Esophagus (tissue), 2 donors: Measurements from ENCODE around the gene ERO1B. TPM values are rescaled to one million over a fixed set of nuclear protein-coding genes. Genes with fewer than 3 reads are reported as not detected.

Source experiments
- H3K27ac ChIP-seq, 2 donors: one replicate each; pipeline ENCODE4 v1.5.1; 2013; ENCODE audit warnings: low read depth in 2 of 2, mild to moderate bottlenecking in 2 of 2, inconsistent platforms in 1 of 2, low read length in 1 of 2, moderate library complexity in 1 of 2
- H3K27me3 ChIP-seq, 2 donors: one replicate each; pipeline ENCODE4 v1.6.1; 2013; ENCODE audit warnings: low read length in 2 of 2, control low read depth in 1 of 2, mild to moderate bottlenecking in 1 of 2; ENCODE audit not compliant: insufficient read depth in 2 of 2, control insufficient read depth in 1 of 2
- H3K36me3 ChIP-seq, 2 donors: one replicate each; pipeline ENCODE4 v1.6.1; 2013; ENCODE audit warnings: low read length in 1 of 2; ENCODE audit not compliant: control insufficient read depth in 2 of 2, insufficient read depth in 2 of 2
- H3K4me1 ChIP-seq, 2 donors: one replicate each; pipeline ENCODE4 v1.6.1; 2013; ENCODE audit warnings: low read length in 1 of 2; ENCODE audit not compliant: control insufficient read depth in 2 of 2, insufficient read depth in 2 of 2
- H3K4me3 ChIP-seq, 2 donors: one replicate each; pipeline ENCODE4 v1.5.1; 2013; ENCODE audit warnings: low read length in 2 of 2, mild to moderate bottlenecking in 2 of 2, low read depth in 1 of 2, moderate library complexity in 1 of 2
- H3K9me3 ChIP-seq, 2 donors: one replicate each; pipeline ENCODE4 v1.6.1; 2013; ENCODE audit warnings: mild to moderate bottlenecking in 2 of 2, low read depth in 1 of 2, low read length in 1 of 2, moderate library complexity in 1 of 2; ENCODE audit not compliant: control insufficient read depth in 2 of 2, insufficient read depth in 1 of 2
- WGBS, 2 donors: extraction: QIAGEN DNeasy Blood & Tissue Kit; methylation state at CpG; one replicate each; pipeline ENCODE4 v1.1.7; 2013; 5-methylcytosine and 5-hydroxymethylcytosine counted together
- polyA plus RNA-seq, 2 donors: library from polyadenylated mRNA; stranded (reverse); fragments of 200-250 nt; gene quantifications; one replicate each; pipeline ENCODE4 v1.2.3, GENCODE V29; 2013
- donor health status: healthy with polysubstance abuse.
- donor health status: Bipolar disorder and iron deficiency.

The ERO1B gene
- polyA plus RNA-seq, 2 donors: 1.1 to 1.8 TPM

GRCh38 chr1:236284291-236284721 is 2.5 kb upstream of the ERO1B start:
- Histone ChIP-seq H3K36me3 (no peaks in the 10 kb centered on the region), H3K4me3 (no peak overlapping the region), H3K4me1 (peaks cover 4 to 5% of the 10 kb centered on the region in 2 donors), H3K27ac (no peak overlapping the region), H3K27me3 (no peaks in the 10 kb centered on the region), H3K9me3 (no peaks in the 10 kb centered on the region)
- WGBS, 2 donors: 62 to 64% methylated on average over 2 of the region's 2 CpGs

- peaks cover 4 to 5% of the 10 kb centered on the region in 2 donors for H3K4me1 ChIP-seq
- no peaks in the 10 kb centered on the region for H3K36me3 ChIP-seq
- H3K27me3 ChIP-seq: no peaks in the 10 kb centered on the region
- no peaks in the 10 kb centered on the region for H3K9me3 ChIP-seq
- H3K27ac ChIP-seq: no peak overlapping the region
- WGBS, 2 donors: 61 to 67% methylated on average over 2 of the region's 2 CpGs
- no peak overlapping the region for H3K4me3 ChIP-seq
Measured at GRCh38 chr1:236282719-236283118, 961 bp upstream of the ERO1B start.

GRCh38 chr1:236282425-236282716 is 613 bp upstream of the ERO1B start:
- Histone ChIP-seq H3K4me1 (peaks cover 4 to 5% of the 10 kb centered on the region in 2 donors), H3K4me3 (peak overlapping the region; percentile 68 to 85), H3K9me3 (no peaks in the 10 kb centered on the region), H3K27ac (peak overlapping the region; percentile 38 to 50), H3K36me3 (no peaks in the 10 kb centered on the region), H3K27me3 (no peaks in the 10 kb centered on the region)
- 11% methylated on average over 7 of the region's 7 CpGs for WGBS, 2 donors

- Histone ChIP-seq H3K4me3 (peak overlapping the region; percentile 85 to 89), H3K27me3 (no peaks in the 10 kb centered on the region), H3K4me1 (peaks cover 4 to 5% of the 10 kb centered on the region in 2 donors), H3K27ac (peak overlapping the region; percentile 73 to 77), H3K9me3 (no peaks in the 10 kb centered on the region), H3K36me3 (no peaks in the 10 kb centered on the region)
- 0 to 1% methylated on average over 38 of the region's 38 CpGs for WGBS, 2 donors
Measured at GRCh38 chr1:236281198-236281653, 532 bp downstream of the ERO1B start.

- H3K27me3 ChIP-seq: no peaks in the 10 kb centered on the region
- no peaks in the 10 kb centered on the region for H3K36me3 ChIP-seq
- peaks cover 4 to 5% of the 10 kb centered on the region in 2 donors for H3K4me1 ChIP-seq
- no peaks in the 10 kb centered on the region for H3K9me3 ChIP-seq
- H3K27ac ChIP-seq: peak overlapping the region in 1 of 2 donors; percentile 77
- H3K4me3 ChIP-seq: peak overlapping the region; percentile 85 to 89
- 12% methylated on average over 13 of the region's 13 CpGs for WGBS, 2 donors
Measured at GRCh38 chr1:236280438-236281197, 1.1 kb downstream of the ERO1B start.

- Histone ChIP-seq H3K4me1 (peaks cover under 1% of the 10 kb centered on the region in 2 donors), H3K9me3 (no peaks in the 10 kb centered on the region), H3K36me3 (no peaks in the 10 kb centered on the region), H3K27me3 (no peaks in the 10 kb centered on the region), H3K4me3 (no peak overlapping the region), H3K27ac (no peak overlapping the region)
- WGBS, 2 donors: 89 to 90% methylated on average over 1 of the region's 1 CpG
Measured at GRCh38 chr1:236275586-236275985, 6.2 kb downstream of the ERO1B start.

- H3K27me3 ChIP-seq: no peaks in the 10 kb centered on the region
- no peak overlapping the region for H3K27ac ChIP-seq
- no peaks in the 10 kb centered on the region for H3K36me3 ChIP-seq
- no peaks in the 10 kb centered on the region for H3K9me3 ChIP-seq
- no peaks in the 10 kb centered on the region for H3K4me1 ChIP-seq
- H3K4me3 ChIP-seq: no peak overlapping the region
Measured at GRCh38 chr1:236275061-236275460, 6.7 kb downstream of the ERO1B start.

- 74 to 87% methylated on average over 2 of the region's 2 CpGs for WGBS, 2 donors
- Histone ChIP-seq H3K27me3 (no peaks in the 10 kb centered on the region), H3K9me3 (no peaks in the 10 kb centered on the region), H3K36me3 (no peaks in the 10 kb centered on the region), H3K4me3 (no peak overlapping the region), H3K4me1 (no peaks in the 10 kb centered on the region), H3K27ac (no peak overlapping the region)
Measured at GRCh38 chr1:236273358-236273757, 8.4 kb downstream of the ERO1B start.

GRCh38 chr1:236269439-236269838 is 12.3 kb downstream of the ERO1B start:
- Histone ChIP-seq H3K4me1 (no peaks in the 10 kb centered on the region), H3K9me3 (no peaks in the 10 kb centered on the region), H3K36me3 (no peaks in the 10 kb centered on the region), H3K4me3 (no peak overlapping the region), H3K27ac (no peak overlapping the region), H3K27me3 (no peaks in the 10 kb centered on the region)

- no peaks in the 10 kb centered on the region for H3K27me3 ChIP-seq
- no peaks in the 10 kb centered on the region for H3K4me1 ChIP-seq
- H3K4me3 ChIP-seq: no peak overlapping the region
- no peak overlapping the region for H3K27ac ChIP-seq
- H3K36me3 ChIP-seq: no peaks in the 10 kb centered on the region
- H3K9me3 ChIP-seq: no peaks in the 10 kb centered on the region
Measured at GRCh38 chr1:236261898-236262297, 19.9 kb downstream of the ERO1B start.
